ENCODE data around the gene FAM186B.

Gene FAM186B

DNA sequence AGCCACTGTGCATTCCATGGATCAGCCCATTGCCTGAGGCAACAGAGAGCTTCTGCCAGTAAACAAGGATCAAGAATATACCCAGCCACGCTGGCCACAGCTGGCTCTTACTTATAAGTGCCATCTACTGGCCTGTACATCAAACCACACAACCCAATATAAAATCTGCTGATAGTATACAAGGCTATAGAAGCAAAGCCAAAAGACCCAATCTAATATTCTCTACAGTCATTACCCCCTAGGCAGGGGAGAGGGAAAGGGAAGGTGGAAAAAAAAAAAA lies 4.4 kb upstream of the FAM186B start:
- no peak for DNase-seq (ENCODE audit: low spot score)

DNA sequence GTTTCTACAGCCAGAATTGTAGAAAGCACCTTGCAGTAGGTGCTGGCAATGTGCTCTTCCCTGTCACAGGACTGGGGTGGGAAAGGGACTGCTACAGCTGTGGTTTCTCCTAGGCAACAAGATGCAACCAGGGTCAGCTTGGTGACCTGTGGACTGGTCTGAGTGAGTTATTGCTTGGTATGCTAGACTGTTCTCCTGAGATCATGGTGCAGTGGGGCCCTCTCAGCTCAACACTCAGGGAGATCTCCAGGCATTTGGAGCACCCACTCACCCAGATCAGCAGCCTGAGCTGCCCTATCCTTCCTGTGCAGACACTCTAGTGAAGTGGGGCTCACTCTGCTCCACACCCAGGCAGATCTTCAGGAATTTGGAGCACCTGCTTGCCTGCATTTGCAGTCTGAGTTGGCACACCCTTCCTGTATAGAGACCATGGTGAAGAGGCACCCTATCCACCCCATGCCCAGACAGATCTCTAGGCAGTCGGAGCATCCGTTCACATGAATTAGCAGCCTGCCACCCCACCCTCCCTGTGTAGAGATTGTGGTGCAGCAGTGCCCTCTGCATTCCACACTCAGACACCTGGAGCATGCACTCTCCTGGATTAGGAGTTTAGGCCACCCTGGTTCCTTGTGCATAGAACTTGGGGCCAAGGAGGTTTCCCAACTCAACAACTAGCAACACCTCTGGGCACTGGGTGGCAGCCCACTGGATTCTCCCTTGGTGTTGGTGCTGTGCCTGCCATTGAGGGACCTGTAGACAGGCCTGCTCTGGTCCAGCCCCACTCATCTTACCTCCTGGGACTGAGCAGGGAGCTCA lies 3.8 kb upstream of the FAM186B start:
- DNase-seq (ENCODE audit: low spot score) = no peak

DNA sequence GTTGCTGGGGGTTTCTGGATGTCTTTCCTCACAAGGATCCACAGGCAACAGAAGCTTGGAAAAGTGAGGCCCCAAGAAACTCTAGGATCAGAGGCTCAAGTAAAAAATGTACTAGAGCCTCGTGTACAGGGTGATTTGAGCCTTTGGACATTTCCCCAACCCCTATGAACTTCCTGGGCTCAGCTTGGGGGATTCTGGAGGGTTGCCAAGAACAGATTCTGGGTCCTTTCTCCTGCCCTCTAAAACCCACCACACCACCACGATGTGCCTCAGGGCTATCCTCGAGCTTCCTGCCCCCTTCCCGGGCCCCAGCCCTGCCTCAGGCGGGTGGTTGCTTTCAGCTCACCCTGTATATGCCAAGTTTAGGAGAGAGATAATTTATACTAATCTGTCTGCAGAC lies 583 bp downstream of the FAM186B start:
- DNase-seq (ENCODE audit: low spot score) = no peak

DNA sequence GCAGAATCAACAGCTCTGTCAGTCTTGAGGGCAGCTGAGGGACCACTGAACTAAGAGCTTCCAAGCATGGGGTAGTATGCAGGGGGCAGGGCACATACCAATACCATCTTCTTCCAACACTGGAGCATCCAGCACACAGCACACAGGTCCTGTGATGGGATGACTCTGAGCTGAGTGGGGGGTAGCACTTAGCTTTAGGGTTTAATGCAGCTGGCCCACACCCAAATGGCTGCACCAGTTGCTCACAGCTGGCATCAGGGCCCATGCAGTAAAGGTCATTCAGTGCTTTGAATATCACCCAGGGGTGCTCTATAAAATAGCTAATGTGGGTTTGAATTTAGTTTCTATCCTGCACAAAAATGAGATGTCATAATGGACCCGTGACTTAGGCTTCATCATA lies 1.7 kb downstream of the FAM186B start:
- no peak for DNase-seq (ENCODE audit: low spot score)

DNA sequence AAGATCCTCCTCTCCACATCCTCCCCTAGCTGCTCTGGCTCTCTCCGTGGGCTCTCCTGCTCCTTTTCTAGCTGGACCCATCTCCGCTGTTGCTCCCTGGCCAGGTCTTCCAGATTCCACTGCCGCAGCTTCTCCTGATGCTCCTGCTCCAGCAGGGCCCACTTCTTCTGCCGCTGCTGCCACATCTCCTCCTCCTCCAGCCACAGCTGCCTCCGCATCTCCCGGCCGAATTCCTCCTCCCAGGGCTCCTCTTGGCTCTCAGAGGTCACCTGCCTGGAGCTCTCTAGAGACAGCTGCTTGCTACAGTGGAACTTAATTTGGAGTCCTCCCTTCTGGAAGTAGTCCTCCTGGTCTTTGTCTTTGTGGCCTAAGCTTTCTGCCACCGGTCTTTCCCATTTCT lies 5.5 kb downstream of the FAM186B start:
- DNase-seq (ENCODE audit: low spot score) = no peak

DNA sequence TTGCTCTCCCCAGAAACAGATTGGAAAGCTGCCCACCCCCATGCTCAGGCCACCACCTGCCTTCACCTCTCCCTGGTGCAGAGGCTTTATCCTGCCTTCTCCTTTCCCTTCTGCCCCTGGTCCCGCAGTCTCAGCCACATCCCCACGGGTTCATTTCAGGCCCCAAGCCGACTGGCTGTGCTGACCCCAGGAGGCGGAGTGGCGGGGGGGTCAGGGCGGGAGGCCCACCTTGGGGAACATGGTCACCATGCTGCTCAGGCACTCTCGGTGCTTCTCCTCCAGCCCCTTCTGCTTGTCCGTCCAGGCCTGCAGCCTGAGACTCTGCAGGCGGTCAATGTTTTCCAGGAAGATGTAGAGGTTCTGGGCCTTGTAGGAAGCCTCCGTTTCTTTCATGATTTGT lies 6.9 kb downstream of the FAM186B start:
- DNase-seq (ENCODE audit: low spot score) = no peak

DNA sequence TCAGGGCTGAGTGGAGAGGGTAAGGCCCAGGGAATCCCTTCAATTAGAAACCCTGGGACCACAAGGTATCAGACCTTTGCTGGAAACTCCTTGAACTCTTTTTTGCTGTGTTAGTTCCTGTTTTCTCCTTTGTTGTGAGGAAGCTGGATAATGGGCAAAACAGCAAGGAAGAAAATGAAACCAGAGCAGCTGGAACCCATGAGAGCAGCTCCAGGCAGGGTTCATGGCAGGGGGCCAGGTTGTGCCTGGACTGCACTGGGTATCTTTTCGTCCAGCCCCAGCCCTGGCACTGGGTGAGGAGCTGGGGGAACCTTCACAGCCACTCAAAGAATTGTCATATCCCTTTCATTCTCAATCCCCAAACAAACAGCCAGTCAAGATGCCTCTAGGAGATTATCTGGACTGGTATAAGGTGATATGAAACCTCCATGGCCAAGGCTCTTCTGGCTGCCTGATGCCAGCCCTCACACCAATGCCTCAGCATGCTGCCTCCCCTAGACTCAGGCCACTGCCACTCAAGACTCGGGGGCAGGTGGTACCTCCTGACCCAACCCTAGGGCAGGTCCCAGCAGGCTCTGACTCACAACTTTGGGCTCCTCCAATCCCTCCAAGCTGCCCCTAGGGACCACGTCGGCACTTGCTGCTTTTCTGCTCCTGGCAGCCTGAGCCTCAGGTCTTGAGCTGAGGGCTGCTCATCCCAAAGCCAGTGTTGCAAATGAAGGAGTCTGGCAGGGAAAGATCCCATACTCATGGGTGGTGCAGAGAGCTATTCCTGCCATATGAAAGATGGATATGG lies 16.5 kb downstream of the FAM186B start:
- no peak for DNase-seq (ENCODE audit: low spot score)

DNA sequence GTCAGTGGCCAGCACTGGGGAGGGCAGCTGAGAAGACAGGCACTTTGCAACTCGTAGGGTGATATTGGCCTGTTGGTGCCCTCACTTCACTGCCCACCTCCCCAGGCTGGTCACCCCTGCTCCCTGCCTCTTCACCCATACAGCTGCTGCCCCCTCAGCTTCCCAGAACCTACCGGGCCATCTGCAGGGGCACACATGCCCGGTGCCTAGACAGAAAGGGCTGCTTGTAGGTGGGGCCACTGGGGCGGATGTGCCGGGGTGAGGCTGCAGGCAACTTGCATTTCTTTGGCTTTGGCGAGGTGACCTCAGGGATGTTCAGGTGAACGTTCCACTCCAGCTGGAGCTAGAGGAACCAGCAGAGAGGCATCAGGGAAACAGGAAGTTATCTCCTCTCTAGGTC lies 17.2 kb downstream of the FAM186B start:
- no peak for DNase-seq (ENCODE audit: low spot score)

DNA sequence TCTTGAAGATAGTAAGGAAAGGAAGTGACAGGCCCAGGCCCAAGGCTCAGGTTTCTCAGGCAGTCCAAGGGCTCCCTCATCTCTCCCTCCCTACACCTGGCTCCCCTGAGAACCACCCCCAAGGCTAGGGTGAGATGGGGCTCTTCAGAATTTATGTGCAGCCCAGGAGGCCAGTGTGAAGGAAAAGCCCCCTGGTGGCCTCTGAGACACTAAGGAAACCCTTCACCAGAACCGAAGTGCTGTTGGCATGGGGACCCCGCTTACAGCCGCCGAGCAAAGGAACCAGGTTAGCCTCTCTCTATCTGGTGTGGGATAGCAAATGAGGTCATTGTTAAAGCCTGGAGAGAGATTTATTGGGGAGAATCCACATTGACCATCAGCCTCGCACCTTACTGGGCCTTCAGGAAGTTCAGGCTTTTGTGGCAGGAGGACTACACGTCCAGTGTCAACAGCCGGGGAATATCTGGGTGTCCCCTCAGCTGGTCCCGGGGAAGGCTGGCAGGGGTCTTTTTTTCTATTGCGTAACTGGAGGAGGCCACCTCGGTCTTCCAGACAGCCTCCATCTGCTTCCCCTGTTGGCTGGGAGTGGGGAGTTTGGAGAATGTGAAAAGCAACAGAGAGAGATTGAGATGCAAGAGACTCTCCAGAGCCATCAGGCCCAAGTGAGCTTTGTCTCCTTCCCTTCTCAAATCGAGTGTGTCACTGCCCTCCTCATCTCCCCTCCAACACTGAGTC lies 18.1 kb downstream of the FAM186B start:
- DNase-seq (ENCODE audit: low spot score) = no peak

DNA sequence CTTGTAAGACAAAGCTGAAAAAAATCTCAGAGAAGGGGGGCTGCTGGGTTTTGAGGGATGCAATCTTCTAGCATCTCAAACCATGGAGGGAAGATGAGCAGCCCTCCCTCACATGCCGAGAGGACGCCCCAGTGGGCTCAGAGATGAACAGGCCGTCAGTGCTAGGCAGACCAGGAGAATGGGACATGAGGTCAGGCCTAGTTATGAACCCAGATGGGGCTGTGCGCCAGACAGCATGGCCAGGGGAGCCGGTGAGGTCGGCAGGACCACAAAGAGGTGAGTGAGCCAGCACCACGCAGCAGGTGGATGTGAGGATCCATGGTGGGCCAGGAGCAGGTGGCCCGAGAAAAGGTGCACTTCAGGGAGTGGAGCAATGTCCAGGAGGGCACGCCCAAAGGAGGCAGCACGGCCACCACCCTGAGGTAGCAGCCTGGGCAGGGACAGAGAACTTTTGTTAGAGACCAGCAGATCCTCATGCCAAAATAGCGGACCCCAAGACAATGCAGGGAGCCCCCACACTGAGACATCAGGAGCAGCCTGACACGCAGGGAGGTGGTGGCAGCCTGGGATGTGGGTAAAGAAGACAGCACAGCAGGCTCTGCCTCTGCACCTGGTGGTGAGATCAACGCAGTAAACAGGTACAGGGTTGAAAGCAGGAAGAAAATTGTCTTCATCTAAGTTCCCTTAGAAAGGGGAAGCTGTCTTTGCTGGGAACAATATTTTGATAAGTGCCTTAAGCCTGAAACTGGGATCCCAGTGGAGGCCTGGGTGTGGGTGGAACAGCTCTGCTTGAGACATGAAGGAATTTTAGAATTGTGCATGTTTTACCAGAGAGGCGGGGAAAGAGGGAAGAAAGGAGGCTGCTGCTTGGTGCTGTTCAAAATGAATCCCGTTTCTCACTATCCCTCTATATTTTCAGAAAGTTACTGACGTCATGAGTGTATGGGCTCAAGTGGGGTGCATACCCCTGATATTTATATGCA lies 19.7 kb downstream of the FAM186B start:
- no peak for DNase-seq (ENCODE audit: low spot score)

DNA sequence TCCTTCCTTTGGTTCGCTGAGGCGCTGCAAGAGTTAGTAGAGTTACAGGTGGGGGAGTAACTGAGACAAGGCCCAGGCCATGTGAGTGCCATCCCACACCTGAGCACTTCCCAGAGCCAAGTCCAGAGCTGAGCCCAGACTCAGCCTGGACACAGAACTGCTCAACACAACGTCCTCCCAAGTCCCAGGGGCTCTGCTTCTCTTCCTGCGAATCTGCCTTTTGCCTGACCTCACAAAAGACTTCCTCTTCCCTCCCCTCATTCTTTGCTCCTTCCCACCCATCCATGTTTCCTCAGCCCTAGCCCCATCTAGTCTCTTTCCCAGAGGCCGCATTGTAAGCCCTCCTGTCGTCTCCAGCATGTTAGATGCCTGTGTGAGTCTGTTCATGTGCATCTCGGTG lies 20.8 kb downstream of the FAM186B start:
- DNase-seq (ENCODE audit: low spot score) = no peak

DNA sequence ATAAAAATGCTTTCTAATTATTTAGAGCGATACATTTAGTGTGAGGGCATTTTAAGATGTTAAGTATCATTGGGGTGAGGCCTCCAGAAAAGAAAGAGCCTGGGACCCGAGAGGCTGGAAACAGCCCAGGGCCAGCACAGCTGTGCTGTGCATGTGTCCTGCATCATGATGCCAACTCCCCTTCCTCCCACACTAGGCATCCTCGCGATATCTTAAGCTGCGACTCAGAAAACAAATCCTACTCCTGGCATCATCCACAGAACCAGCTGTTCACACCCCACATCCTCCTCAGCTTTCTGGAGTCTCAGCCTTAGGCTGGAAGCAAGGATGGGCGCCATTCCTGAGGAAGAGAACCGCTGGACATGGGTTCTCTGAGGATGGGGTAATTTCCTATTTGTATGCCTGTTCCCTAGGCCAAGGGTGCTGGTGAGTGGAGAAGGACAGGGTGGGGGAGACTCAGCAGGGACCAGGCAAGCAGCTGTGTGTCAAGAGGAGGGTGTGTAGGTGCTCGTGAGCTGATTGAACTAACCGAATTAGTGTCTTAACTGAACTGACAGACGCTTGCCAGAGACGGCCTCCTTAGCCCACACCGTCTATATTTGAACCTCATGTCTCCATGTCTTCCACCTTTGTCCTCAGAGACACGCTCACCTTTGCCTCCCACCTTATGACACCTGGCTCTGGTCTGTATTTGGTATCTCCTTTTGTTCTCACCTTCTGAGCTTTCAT lies 21.9 kb downstream of the FAM186B start:
- DNase-seq (ENCODE audit: low spot score) = no peak

DNA sequence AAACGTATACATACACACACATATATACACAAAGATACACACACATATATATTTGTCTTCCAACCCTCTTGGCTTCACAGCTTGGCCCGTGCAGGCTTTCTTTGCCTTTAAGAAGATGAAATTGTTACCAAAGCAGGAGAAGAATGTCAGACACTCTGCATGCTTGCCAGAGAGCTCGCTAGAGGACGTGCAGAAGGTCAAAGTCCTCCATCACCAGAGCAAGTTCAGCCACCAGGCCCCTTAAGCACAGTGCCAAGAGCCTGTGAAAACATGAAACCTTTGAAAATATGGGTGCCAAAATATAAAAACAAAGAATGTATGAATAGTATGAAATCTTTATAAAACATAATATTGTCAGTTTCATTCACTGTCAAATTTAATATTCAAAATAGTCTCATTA lies 22.6 kb downstream of the FAM186B start:
- DNase-seq (ENCODE audit: low spot score) = no peak

DNA sequence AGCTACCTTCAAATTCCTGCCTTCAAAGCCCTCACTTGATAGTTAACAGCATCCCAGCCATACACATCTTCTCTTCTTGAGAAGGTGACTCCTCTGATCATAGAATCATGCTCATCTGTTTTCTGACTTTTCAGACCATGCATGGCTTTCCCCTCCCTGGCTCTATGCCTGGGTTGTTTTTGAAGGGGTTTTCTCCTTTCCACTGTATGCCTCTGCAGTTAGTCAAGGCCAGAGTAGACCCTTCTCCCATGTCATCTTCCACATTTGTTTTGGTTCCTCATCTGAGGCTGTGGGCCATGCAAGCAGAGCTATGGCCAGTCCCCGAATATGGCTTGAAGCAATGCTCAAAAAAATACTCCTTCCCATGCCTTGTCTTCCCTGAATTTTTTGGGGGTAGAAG lies 23.2 kb downstream of the FAM186B start:
- no peak for DNase-seq (ENCODE audit: low spot score)

DNA sequence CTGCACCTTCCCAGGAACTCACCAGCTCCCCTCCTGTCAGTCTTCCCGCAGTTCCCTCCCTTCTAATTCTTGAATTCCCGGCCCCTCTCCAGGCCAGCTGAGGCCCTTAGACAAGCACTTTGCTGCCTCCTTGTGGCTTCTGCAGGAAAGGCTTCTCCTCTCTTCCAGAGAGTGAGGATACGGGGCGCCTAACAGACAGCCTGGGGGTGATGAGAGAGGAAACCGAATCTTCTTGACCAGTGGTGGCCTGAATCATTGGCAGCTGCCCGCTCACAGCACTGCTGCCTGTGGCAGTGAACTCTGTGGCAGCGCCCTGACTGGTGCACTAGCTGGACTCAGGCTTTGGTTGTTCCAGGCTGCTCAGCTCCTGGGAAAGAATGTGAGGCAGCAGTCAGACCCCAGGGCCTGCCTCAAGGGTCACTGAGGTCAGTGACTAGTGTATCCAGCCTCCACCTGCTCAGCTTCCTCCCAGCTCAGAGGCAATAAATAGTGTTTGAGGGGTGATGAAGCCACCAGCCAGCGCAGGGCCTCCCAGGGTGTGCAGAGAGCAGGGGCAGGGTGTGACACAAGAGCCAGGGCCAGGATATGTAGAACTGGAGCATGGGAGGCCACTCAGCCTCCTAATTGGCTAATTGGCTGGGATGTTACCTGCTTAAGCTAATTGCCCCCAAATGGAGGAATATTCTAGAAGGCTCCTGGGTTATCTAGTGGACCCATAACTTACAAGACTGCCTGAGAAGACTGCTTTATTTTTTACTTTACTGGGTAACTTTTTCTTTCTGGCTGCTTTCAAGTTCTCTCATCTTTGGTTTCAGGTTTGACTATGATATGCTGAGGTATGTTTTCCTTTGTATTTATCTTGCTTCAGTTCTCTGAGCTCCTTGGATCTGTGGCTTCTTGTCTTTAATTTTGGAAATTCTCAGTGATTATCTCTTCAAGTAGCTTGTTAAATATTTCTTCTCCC lies 24.6 kb downstream of the FAM186B start:
- peak; percentile 92 for DNase-seq (ENCODE audit: low spot score)

DNA sequence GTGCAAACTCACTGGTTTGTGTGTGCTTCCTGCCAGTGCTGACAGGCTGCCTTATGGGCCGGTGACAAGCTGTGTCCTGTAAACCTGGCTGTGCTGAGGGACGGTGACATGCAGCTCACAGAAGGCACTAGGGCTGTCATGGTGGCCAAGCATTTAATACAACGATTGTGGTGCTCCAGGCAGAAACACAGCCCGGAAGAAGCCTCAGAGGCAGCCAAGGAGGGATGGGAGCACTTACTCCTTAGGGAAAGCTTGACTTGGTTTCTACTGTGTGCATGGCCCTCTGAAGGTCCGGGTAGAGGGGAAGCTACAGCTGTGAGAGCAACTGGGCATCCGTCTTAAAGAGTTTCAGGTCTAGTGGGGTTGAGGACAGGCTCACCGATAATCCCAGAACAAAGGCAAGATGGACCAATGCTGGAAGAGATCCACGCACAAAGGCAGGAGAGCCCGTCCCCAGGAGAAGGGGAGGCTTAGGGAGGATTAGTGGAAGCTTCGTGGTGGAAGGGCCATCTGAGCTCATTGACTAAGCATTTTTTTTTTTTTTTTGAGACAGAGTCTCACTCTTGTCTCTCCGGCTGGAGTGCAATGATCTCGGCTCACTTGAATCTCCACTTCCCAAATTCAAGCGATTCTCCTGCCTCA lies 26.8 kb downstream of the FAM186B start:
- no peak for DNase-seq (ENCODE audit: low spot score)

DNA sequence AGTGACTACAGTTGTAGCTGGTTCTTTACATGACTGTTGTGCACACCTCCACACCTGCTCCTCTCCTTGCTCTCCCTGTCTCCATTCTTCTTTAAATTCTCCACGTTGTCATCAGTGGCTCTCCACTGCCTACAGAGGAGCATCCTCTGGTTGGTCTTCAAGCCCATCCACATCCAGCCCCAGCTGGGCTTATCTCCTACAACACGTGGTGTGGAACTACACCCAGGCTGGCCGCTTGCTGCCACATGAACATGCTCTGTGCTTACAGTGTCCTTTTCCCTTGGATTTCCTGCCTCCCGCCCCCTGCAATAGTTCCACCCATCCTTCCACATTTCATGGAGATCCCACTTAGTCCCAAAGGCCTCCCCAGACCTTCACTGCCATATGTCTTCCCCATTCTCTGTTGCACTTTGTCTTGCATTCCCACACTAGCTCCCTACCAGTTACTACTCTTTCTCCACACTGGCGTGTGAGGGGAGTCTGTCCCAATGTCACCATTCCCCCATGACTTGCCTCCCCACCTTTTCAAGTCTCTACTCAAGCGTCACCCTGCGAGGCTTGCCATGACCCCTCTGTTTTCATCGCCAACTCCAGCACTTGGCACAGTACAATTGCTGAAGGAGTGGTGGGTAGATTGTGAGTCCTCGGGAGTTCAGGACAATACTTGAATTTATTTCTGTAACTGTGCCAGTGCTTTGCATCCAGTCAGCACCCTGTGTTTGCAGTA lies 27.7 kb downstream of the FAM186B start:
- DNase-seq (ENCODE audit: low spot score) = no peak

DNA sequence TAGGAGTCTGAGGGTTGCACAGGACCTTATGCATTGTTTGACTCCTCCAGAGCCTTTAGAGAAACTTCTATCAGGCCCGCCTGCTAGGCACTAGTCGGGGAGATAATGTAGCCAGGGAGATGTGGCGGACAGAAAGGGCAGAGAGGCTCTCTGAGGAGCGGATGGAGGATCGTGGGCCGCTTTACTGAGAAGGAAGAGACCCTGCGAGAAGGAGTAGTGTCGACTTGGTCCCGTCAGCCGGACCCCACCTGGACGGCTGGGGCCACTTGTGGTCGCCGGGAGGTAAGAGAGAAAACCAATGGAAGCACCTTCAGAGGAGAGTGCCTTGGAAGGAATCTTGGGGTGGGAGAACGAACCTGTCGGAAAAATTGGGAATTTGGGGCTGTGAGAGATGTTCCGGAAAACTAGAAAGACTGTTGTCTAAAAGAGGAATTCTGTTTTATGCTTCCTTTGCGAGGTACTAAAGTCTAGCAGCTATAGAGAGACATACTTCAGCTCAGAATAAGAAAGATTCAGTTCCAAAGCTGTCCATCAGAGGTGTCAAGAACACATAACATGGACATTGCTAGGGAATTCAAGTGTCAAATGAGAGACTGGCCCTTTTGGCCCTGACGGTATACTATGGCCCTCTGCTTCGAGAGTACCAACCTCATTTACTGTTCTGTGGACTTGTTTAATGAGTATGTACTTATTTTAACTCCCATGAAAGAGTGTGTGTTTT lies 36.8 kb downstream of the FAM186B start:
- peak; percentile 38 for DNase-seq (ENCODE audit: low spot score)

All from kidney tubule cell (primary cell).